PC-9 (cell line): ENCODE measurements around the gene NECAB3.

Experiments
- EZH2 ChIP-seq: fragments of 200-600 bp; sonication (generic); IDR thresholded peaks from 2 replicates; pipeline ENCODE4 v1.8.0; 2017; ENCODE audit warnings: antibody characterized with exemption, low read depth
- TF ChIP-seq, protein P1 (sequence below): fragments of 200-600 bp; sonication (generic); conservative IDR thresholded peaks from 2 replicates; pipeline ENCODE4 v1.6.1; 2017; ENCODE audit warnings: mixed run types, antibody characterized with exemption, mild to moderate bottlenecking, moderate library complexity

DNA sequence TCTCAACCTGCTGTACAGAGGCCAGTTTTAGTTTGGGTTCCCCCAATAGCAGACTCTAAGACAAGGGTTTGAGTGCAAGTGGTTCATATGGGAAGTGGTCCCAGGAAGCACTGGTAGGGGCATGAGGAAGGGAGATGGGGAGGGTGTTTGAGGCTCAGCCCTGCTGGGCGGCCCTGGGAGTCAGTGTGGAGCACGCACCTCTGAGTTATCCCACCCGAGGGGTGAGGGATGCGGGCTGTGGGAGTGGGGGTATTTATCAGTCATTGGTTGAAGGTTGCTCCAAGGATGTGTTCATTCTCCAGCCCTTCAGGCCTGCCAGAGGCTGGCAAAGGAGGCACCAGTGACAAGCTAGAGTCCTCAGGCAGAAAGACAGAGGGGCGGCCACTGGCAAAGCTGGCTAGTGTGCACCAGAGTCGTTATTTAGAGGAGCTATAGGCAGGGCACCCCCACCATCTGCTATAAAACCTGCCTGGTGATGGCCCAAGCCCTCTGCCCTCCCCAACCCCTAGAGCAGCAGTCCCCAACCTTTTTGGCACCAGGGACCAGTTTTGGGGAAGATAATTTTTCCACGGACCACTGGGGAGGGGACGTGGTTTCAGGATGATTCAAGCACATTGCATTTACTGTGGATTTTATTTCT, 29.4 kb upstream of the NECAB3 start:
- TF ChIP-seq, protein P1, sequence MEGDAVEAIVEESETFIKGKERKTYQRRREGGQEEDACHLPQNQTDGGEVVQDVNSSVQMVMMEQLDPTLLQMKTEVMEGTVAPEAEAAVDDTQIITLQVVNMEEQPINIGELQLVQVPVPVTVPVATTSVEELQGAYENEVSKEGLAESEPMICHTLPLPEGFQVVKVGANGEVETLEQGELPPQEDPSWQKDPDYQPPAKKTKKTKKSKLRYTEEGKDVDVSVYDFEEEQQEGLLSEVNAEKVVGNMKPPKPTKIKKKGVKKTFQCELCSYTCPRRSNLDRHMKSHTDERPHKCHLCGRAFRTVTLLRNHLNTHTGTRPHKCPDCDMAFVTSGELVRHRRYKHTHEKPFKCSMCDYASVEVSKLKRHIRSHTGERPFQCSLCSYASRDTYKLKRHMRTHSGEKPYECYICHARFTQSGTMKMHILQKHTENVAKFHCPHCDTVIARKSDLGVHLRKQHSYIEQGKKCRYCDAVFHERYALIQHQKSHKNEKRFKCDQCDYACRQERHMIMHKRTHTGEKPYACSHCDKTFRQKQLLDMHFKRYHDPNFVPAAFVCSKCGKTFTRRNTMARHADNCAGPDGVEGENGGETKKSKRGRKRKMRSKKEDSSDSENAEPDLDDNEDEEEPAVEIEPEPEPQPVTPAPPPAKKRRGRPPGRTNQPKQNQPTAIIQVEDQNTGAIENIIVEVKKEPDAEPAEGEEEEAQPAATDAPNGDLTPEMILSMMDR = no peak
- TF ChIP-seq EZH2 = no peak
